GM13976 (cell line): ENCODE results near the gene EEFSEC.

Experiments
- DNase-seq: peaks from one replicate; pipeline ENCODE4 v3.0.0; 2012; ENCODE audit warnings: low spot score
- CTCF ChIP-seq: IDR thresholded peaks from 2 replicates; pipeline ENCODE4 v1.5.1; 2012; ENCODE audit warnings: borderline replicate concordance, mild to moderate bottlenecking; ENCODE audit not compliant: insufficient read depth; ENCODE audit errors: extremely low read depth, missing control alignments, control extremely low read depth
- in situ Hi-C: fragments of 300-500 bp; cut with MboI; formaldehyde crosslinking; loops from one replicate; pipeline ENCODE4 v1.12.0; 2022; ENCODE audit warnings: low sequenced_read_pairs, mixed read lengths, inconsistent platforms; ENCODE audit not compliant: unreplicated experiment

Gene EEFSEC

GRCh38 chr3:128192131-128192530, 38.9 kb downstream of the EEFSEC start:
- no peak for TF ChIP-seq CTCF
- no peak for DNase-seq
- in situ Hi-C loops, result no loop called here

- in situ Hi-C loops, result no loop called here
- DNase-seq, result no peak
- TF ChIP-seq CTCF, result no peak
These were observed 39.9 kb downstream of the EEFSEC start for GRCh38 chr3:128193168-128193567.

GRCh38 chr3:128194843-128195242, 41.6 kb downstream of the EEFSEC start:
- TF ChIP-seq CTCF, result no peak
- in situ Hi-C loops, result no loop called here
- no peak for DNase-seq

GRCh38 chr3:128195369-128195768, 42.1 kb downstream of the EEFSEC start:
- no peak for TF ChIP-seq CTCF
- in situ Hi-C loops, result no loop called here
- no peak for DNase-seq

- no peak for TF ChIP-seq CTCF
- no peak for DNase-seq
- in situ Hi-C loops, result no loop called here
These were observed 42.5 kb downstream of the EEFSEC start for GRCh38 chr3:128195802-128196201.

GRCh38 chr3:128196647-128197046, 43.4 kb downstream of the EEFSEC start:
- no peak for DNase-seq
- no peak for TF ChIP-seq CTCF
- in situ Hi-C loops, result no loop called here

- in situ Hi-C loops, result no loop called here
- TF ChIP-seq CTCF, result no peak
- no peak for DNase-seq
These were observed 44.6 kb downstream of the EEFSEC start for GRCh38 chr3:128197855-128198254.
